H54 (cell line): Measurements from ENCODE around the gene ALDH3B1.

ENCODE experiments used
- DNase-seq: peaks from one replicate; pipeline ENCODE4 v3.0.0; 2011; ENCODE audit warnings: low spot score, mixed read lengths; ENCODE audit not compliant: insufficient read length
- FAIRE-seq: peaks from 3 replicates; lab custom pipeline; 2011; peaks lifted over from hg19 to GRCh38; lab: Jason Lieb, UNC
- POLR2A ChIP-seq: IDR thresholded peaks from 2 replicates; pipeline ENCODE4 v1.6.1; 2011; ENCODE audit warnings: low read depth, mild to moderate bottlenecking, low read length

The ALDH3B1 gene

GRCh38 chr11:68016161-68016903, 6.2 kb downstream of the ALDH3B1 start:
- DNase-seq (no peak), FAIRE-seq (no peak)
- no peak for TF ChIP-seq POLR2A

GRCh38 chr11:68016904-68017817, 7.0 kb downstream of the ALDH3B1 start:
- FAIRE-seq (no peak), DNase-seq (no peak)
- TF ChIP-seq POLR2A = no peak

GRCh38 chr11:68017980-68018729, 8.0 kb downstream of the ALDH3B1 start:
- DNase-seq (no peak), FAIRE-seq (no peak)
- no peak for TF ChIP-seq POLR2A

GRCh38 chr11:68018730-68019190, 8.6 kb downstream of the ALDH3B1 start:
- no peak for TF ChIP-seq POLR2A
- FAIRE-seq (no peak), DNase-seq (no peak)

- FAIRE-seq = no peak
- no peak for TF ChIP-seq POLR2A
- no peak for DNase-seq
Measured at GRCh38 chr11:68019486-68019885, 9.4 kb downstream of the ALDH3B1 start.

GRCh38 chr11:68020575-68020974, 10.4 kb downstream of the ALDH3B1 start:
- DNase-seq (peak; percentile 63), FAIRE-seq (no peak)
- TF ChIP-seq POLR2A = no peak

- no peak for TF ChIP-seq POLR2A
- no peak for DNase-seq
- FAIRE-seq = no peak
Measured at GRCh38 chr11:68021167-68021787, 11.2 kb downstream of the ALDH3B1 start.

GRCh38 chr11:68022531-68022930, 12.4 kb downstream of the ALDH3B1 start:
- TF ChIP-seq POLR2A = no peak
- DNase-seq (no peak), FAIRE-seq (no peak)

GRCh38 chr11:68024508-68024907, 14.4 kb downstream of the ALDH3B1 start:
- no peak for DNase-seq
- no peak for TF ChIP-seq POLR2A
- FAIRE-seq = no peak

- DNase-seq = no peak
- no peak for FAIRE-seq
- no peak for TF ChIP-seq POLR2A
Measured at GRCh38 chr11:68025047-68025446, 14.9 kb downstream of the ALDH3B1 start.

GRCh38 chr11:68026391-68027105, 16.4 kb downstream of the ALDH3B1 start:
- no peak for FAIRE-seq
- TF ChIP-seq POLR2A = no peak
- DNase-seq = no peak

- FAIRE-seq (no peak), DNase-seq (no peak)
- TF ChIP-seq POLR2A = no peak
Measured at GRCh38 chr11:68027667-68028066, 17.5 kb downstream of the ALDH3B1 start.
